ENCODE data around the gene IFIT2.

IFIT2 gene

GRCh38 chr10:89332123-89332633 is 30.3 kb downstream of the IFIT2 start:
- peak overlapping the region; percentile 43 for H3K4me3 ChIP-seq (ENCODE audit: low read depth, low read length)
- TF ChIP-seq CTCF (IDR thresholded peaks at IDR 0.05; ENCODE audit: low read depth, low read length, missing control alignments): no peak
- no peak for DNase-seq (ENCODE audit: low read depth)

GRCh38 chr10:89335226-89335625 is 33.4 kb downstream of the IFIT2 start:
- TF ChIP-seq CTCF (IDR thresholded peaks at IDR 0.05; ENCODE audit: low read depth, low read length, missing control alignments): no peak
- H3K4me3 ChIP-seq (ENCODE audit: low read depth, low read length): no peak overlapping the region
- DNase-seq (ENCODE audit: low read depth): no peak

GRCh38 chr10:89336241-89336640 is 34.4 kb downstream of the IFIT2 start:
- H3K4me3 ChIP-seq (ENCODE audit: low read depth, low read length): no peak overlapping the region
- no peak for DNase-seq (ENCODE audit: low read depth)
- TF ChIP-seq CTCF (IDR thresholded peaks at IDR 0.05; ENCODE audit: low read depth, low read length, missing control alignments): no peak

GRCh38 chr10:89337484-89337883 is 35.6 kb downstream of the IFIT2 start:
- TF ChIP-seq CTCF (IDR thresholded peaks at IDR 0.05; ENCODE audit: low read depth, low read length, missing control alignments): no peak
- no peak for DNase-seq (ENCODE audit: low read depth)
- H3K4me3 ChIP-seq (ENCODE audit: low read depth, low read length): no peak overlapping the region

GRCh38 chr10:89338713-89339112 is 36.9 kb downstream of the IFIT2 start:
- DNase-seq (ENCODE audit: low read depth): no peak
- no peak overlapping the region for H3K4me3 ChIP-seq (ENCODE audit: low read depth, low read length)

GRCh38 chr10:89339875-89340274 is 38.0 kb downstream of the IFIT2 start:
- no peak overlapping the region for H3K4me3 ChIP-seq (ENCODE audit: low read depth, low read length)
- no peak for DNase-seq (ENCODE audit: low read depth)
- TF ChIP-seq CTCF (IDR thresholded peaks at IDR 0.05; ENCODE audit: low read depth, low read length, missing control alignments): no peak

More at GRCh38 chr10:89338713-89339112, 36.9 kb downstream of the IFIT2 start:
- TF ChIP-seq CTCF (IDR thresholded peaks at IDR 0.05; ENCODE audit: low read depth, low read length, missing control alignments): no peak

GRCh38 chr10:89341649-89342048 is 39.8 kb downstream of the IFIT2 start:
- no peak overlapping the region for H3K4me3 ChIP-seq (ENCODE audit: low read depth, low read length)
- DNase-seq (ENCODE audit: low read depth): no peak
- TF ChIP-seq CTCF (IDR thresholded peaks at IDR 0.05; ENCODE audit: low read depth, low read length, missing control alignments): no peak

Data from GM12864 (cell line).